GM21526 (cell line): ENCODE results near the gene RMND1.
"Not testable (repeated sequence)": the region's sequence is repeated elsewhere in the genome, so short reads cannot be mapped to it uniquely, and the experiment has no call there.

ENCODE experiments used
- ATAC-seq: cut with Tn5 transposase; IDR thresholded peaks from one replicate; pipeline ENCODE4 v1.9.1; 2021; ENCODE audit warnings: moderate library complexity; ENCODE audit not compliant: unreplicated experiment, low FRiP score

The RMND1 gene

GRCh38 chr6:151388236-151388635 lies 63.7 kb downstream of the RMND1 start:
- no peak for ATAC-seq

GRCh38 chr6:151387175-151387970 lies 64.6 kb downstream of the RMND1 start:
- no peak for ATAC-seq

- ATAC-seq = no peak
Measured at GRCh38 chr6:151385177-151385576, 66.7 kb downstream of the RMND1 start.

GRCh38 chr6:151384151-151384550 lies 67.8 kb downstream of the RMND1 start:
- no peak for ATAC-seq

- ATAC-seq = not testable (repeated sequence)
Measured at GRCh38 chr6:151382631-151383030, 69.3 kb downstream of the RMND1 start.

GRCh38 chr6:151381722-151382121 lies 70.2 kb downstream of the RMND1 start:
- no peak for ATAC-seq

GRCh38 chr6:151380848-151381205 lies 71.1 kb downstream of the RMND1 start:
- ATAC-seq = peak; percentile 2

- peak; percentile 52 for ATAC-seq
Measured at GRCh38 chr6:151379933-151380847, 71.7 kb downstream of the RMND1 start.

- no peak for ATAC-seq
Measured at GRCh38 chr6:151377095-151377494, 74.8 kb downstream of the RMND1 start.

- ATAC-seq = no peak
Measured at GRCh38 chr6:151376440-151376839, 75.5 kb downstream of the RMND1 start.

- ATAC-seq = no peak
Measured at GRCh38 chr6:151375833-151376232, 76.1 kb downstream of the RMND1 start.

GRCh38 chr6:151374036-151374683 lies 77.8 kb downstream of the RMND1 start:
- no peak for ATAC-seq

GRCh38 chr6:151372164-151372563 lies 79.8 kb downstream of the RMND1 start:
- no peak for ATAC-seq

- no peak for ATAC-seq
Measured at GRCh38 chr6:151370509-151371078, 81.3 kb downstream of the RMND1 start.

- no peak for ATAC-seq
Measured at GRCh38 chr6:151365233-151365632, 86.7 kb downstream of the RMND1 start.

- no peak for ATAC-seq
Measured at GRCh38 chr6:151359486-151359885, 92.4 kb downstream of the RMND1 start.

- no peak for ATAC-seq
Measured at GRCh38 chr6:151358475-151358874, 93.5 kb downstream of the RMND1 start.

GRCh38 chr6:151357758-151358436 lies 94.0 kb downstream of the RMND1 start:
- no peak for ATAC-seq

GRCh38 chr6:151356983-151357382 lies 94.9 kb downstream of the RMND1 start:
- ATAC-seq = not testable (repeated sequence)
